ENCODE results near the gene ADAM17.

Gene ADAM17

GRCh38 chr2:9445089-9445488, 110.5 kb downstream of the ADAM17 start:
- H3K4me3 ChIP-seq (ENCODE audit: extremely low read depth, insufficient read depth, low read length, poor library complexity, severe bottlenecking): no peak overlapping the region
- WGBS, 2 experiments (ENCODE audit: insufficient coverage in 2 of 2): 100% methylated on average over 3 of the region's 7 CpGs
- H3K27ac ChIP-seq (ENCODE audit: low read depth, low read length, severe bottlenecking): no peak overlapping the region
- H3K9me3 ChIP-seq (ENCODE audit: control insufficient read depth, low read length): no peaks in the 10 kb centered on the region
- no peaks in the 10 kb centered on the region for H3K4me1 ChIP-seq (ENCODE audit: control insufficient read depth, insufficient read depth, low read length, poor library complexity, severe bottlenecking)
- peaks cover 93% of the 10 kb centered on the region for H3K36me3 ChIP-seq (ENCODE audit: control insufficient read depth, insufficient read depth, low read length)

GRCh38 chr2:9443526-9443925, 112.1 kb downstream of the ADAM17 start:
- Histone ChIP-seq H3K4me1 (ENCODE audit: control insufficient read depth, insufficient read depth, low read length, poor library complexity, severe bottlenecking) (no peaks in the 10 kb centered on the region), H3K27ac (ENCODE audit: low read depth, low read length, severe bottlenecking) (no peak overlapping the region), H3K4me3 (ENCODE audit: extremely low read depth, insufficient read depth, low read length, poor library complexity, severe bottlenecking) (no peak overlapping the region), H3K9me3 (ENCODE audit: control insufficient read depth, low read length) (no peaks in the 10 kb centered on the region), H3K36me3 (ENCODE audit: control insufficient read depth, insufficient read depth, low read length) (peaks cover 85% of the 10 kb centered on the region)
- WGBS, 2 experiments (ENCODE audit: insufficient coverage in 2 of 2): 97 to 100% methylated on average over 1 to 2 of the region's 5 CpGs

- Histone ChIP-seq H3K4me3 (ENCODE audit: extremely low read depth, insufficient read depth, low read length, poor library complexity, severe bottlenecking) (no peak overlapping the region), H3K27ac (ENCODE audit: low read depth, low read length, severe bottlenecking) (no peak overlapping the region), H3K36me3 (ENCODE audit: control insufficient read depth, insufficient read depth, low read length) (peaks cover 85% of the 10 kb centered on the region), H3K9me3 (ENCODE audit: control insufficient read depth, low read length) (no peaks in the 10 kb centered on the region), H3K4me1 (ENCODE audit: control insufficient read depth, insufficient read depth, low read length, poor library complexity, severe bottlenecking) (no peaks in the 10 kb centered on the region)
- WGBS, 2 experiments (ENCODE audit: insufficient coverage in 2 of 2): 89 to 100% methylated on average over 1 of the region's 3 CpGs
Observed at GRCh38 chr2:9441556-9441955, 114.1 kb downstream of the ADAM17 start.

- H3K36me3 ChIP-seq (ENCODE audit: control insufficient read depth, insufficient read depth, low read length): peaks cover 83% of the 10 kb centered on the region
- no peaks in the 10 kb centered on the region for H3K4me1 ChIP-seq (ENCODE audit: control insufficient read depth, insufficient read depth, low read length, poor library complexity, severe bottlenecking)
- no peaks in the 10 kb centered on the region for H3K9me3 ChIP-seq (ENCODE audit: control insufficient read depth, low read length)
- no peak overlapping the region for H3K27ac ChIP-seq (ENCODE audit: low read depth, low read length, severe bottlenecking)
- WGBS, 2 experiments (ENCODE audit: insufficient coverage in 2 of 2): no CpG with 5 or more reads among the region's 1 CpG
- no peak overlapping the region for H3K4me3 ChIP-seq (ENCODE audit: extremely low read depth, insufficient read depth, low read length, poor library complexity, severe bottlenecking)
Observed at GRCh38 chr2:9440058-9440727, 115.4 kb downstream of the ADAM17 start.

GRCh38 chr2:9439536-9439935, 116.1 kb downstream of the ADAM17 start:
- Histone ChIP-seq H3K4me3 (ENCODE audit: extremely low read depth, insufficient read depth, low read length, poor library complexity, severe bottlenecking) (no peak overlapping the region), H3K27ac (ENCODE audit: low read depth, low read length, severe bottlenecking) (no peak overlapping the region), H3K36me3 (ENCODE audit: control insufficient read depth, insufficient read depth, low read length) (peaks cover 83% of the 10 kb centered on the region), H3K9me3 (ENCODE audit: control insufficient read depth, low read length) (no peaks in the 10 kb centered on the region), H3K4me1 (ENCODE audit: control insufficient read depth, insufficient read depth, low read length, poor library complexity, severe bottlenecking) (no peaks in the 10 kb centered on the region)
- 100% methylated on average over 1 of the region's 1 CpG; no CpG with 5 or more reads in 1 of the 2 experiments for WGBS, 2 experiments (ENCODE audit: insufficient coverage in 2 of 2)

Data from mesodermal cell (in vitro differentiated cells).